K562 (cell line): ENCODE data around the gene ZW10. TPM values are rescaled to one million over a fixed set of nuclear protein-coding genes. Genes with fewer than 3 reads are reported as not detected.

Experiments used
- ATAC-seq: fragments of 200-7000 bp; cut with Tn5 transposase; 3 replicates; pipeline ENCODE4 v1.9.1; 2020; ENCODE audit warnings: moderate library complexity
- BruUV-seq: library from RNA; stranded (reverse); fragments of 400-500 nt; replicated peaks from 2 replicates; lab custom pipeline; 2021; lab: Mats Ljungman, UMichigan
- CTCF ChIA-PET: fragments of 300-600 bp; formaldehyde crosslinking; extraction: SDS; loops from one replicate; lab custom pipeline; 2021; ENCODE audit warnings: low intra/inter-chr PET ratio; lab: Yijun Ruan, JAX
- POLR2A ChIA-PET: fragments of 300-600, 350-650 bp; sonication (Branson Sonifier 250); formaldehyde crosslinking; extraction: SDS; loops from one replicate; lab custom pipeline; 2021; ENCODE audit warnings: antibody characterized with exemption, inconsistent platforms; lab: Yijun Ruan, JAX
- DNase-seq, 4 experiments: peaks; one replicate each; pipeline versions ENCODE4 v3.0.0 to v3.0.0-alpha.2; 2011 to 2018; ENCODE audit warnings: low spot score in 3 of 4, mixed read lengths in 3 of 4; ENCODE audit errors: extremely low read depth in 1 of 4
- FAIRE-seq: peaks from 2 replicates; lab custom pipeline; 2011; peaks lifted over from hg19 to GRCh38; lab: Jason Lieb, UNC
- H2AFZ ChIP-seq: 2 replicates; pipeline ENCODE4 v1.6.0; 2011; ENCODE audit warnings: low read depth, low read length, control low read depth, inconsistent platforms
- H3K27ac ChIP-seq: fragments of 200-600 bp; 3 replicates; pipeline ENCODE4 v1.8.0; 2011; ENCODE audit warnings: low read depth, mild to moderate bottlenecking, control low read depth, inconsistent platforms, low read length, moderate library complexity, mixed read lengths; ENCODE audit errors: extremely low read depth
- H3K27me3 ChIP-seq, 2 experiments: fragments of 300-600 bp in 1 of 2; 2 replicates in 1 of 2; 3 replicates in 1 of 2; pipeline versions ENCODE4 v1.6.0 to v1.8.0; 2011; ENCODE audit warnings: inconsistent platforms in 2 of 2, low read length in 2 of 2, mild to moderate bottlenecking in 1 of 2, mixed read lengths in 1 of 2, moderate library complexity in 1 of 2; ENCODE audit not compliant: control insufficient read depth in 2 of 2, insufficient read depth in 2 of 2
- H3K36me3 ChIP-seq: fragments of 300-600 bp; 3 replicates; pipeline ENCODE4 v1.8.0; 2011; ENCODE audit warnings: mild to moderate bottlenecking, low read length, inconsistent platforms; ENCODE audit not compliant: control insufficient read depth, insufficient read depth
- H3K4me1 ChIP-seq, 2 experiments: fragments of 200-600 bp in 1 of 2; replicated peaks in 1 of 2; 2 replicates in 1 of 2; 3 replicates in 1 of 2; pipeline versions ENCODE4 v1.5.1 to v1.8.0; 2011; ENCODE audit warnings: inconsistent platforms in 2 of 2, low read length in 2 of 2, mild to moderate bottlenecking in 1 of 2, mixed read lengths in 1 of 2, moderate library complexity in 1 of 2; ENCODE audit not compliant: control insufficient read depth in 2 of 2, insufficient read depth in 2 of 2
- H3K4me2 ChIP-seq: 2 replicates; pipeline ENCODE4 v1.6.1; 2011; ENCODE audit warnings: low read length, control low read depth, inconsistent platforms, mixed read lengths; ENCODE audit not compliant: insufficient read depth
- H3K4me3 ChIP-seq: fragments of 200-600 bp; sonication (generic), shearing (Covaris generic); 2 replicates; pipeline ENCODE4 v1.5.1; 2016; ENCODE audit warnings: control low read depth, inconsistent platforms
- H3K79me2 ChIP-seq: fragments of 200-600 bp; 3 replicates; pipeline ENCODE4 v1.8.0; 2011; ENCODE audit warnings: low read length, inconsistent platforms; ENCODE audit not compliant: control insufficient read depth, insufficient read depth
- H3K9ac ChIP-seq, 2 experiments: 2 replicates each; pipeline versions ENCODE4 v1.6.0 to v1.6.1; 2011; ENCODE audit warnings: low read depth in 2 of 2, low read length in 2 of 2, control low read depth in 1 of 2, inconsistent platforms in 1 of 2, mild to moderate bottlenecking in 1 of 2, mixed read lengths in 1 of 2; ENCODE audit not compliant: insufficient read depth in 1 of 2
- H3K9me1 ChIP-seq: one replicate; pipeline ENCODE4 v1.6.0; 2011; ENCODE audit warnings: inconsistent platforms, mild to moderate bottlenecking, low read length, moderate library complexity; ENCODE audit not compliant: control insufficient read depth, insufficient read depth
- H3K9me3 ChIP-seq: replicated peaks from 2 replicates; pipeline ENCODE4 v1.5.1; 2011; ENCODE audit warnings: low read depth, low read length, inconsistent platforms; ENCODE audit not compliant: control insufficient read depth, insufficient read depth
- H4K20me1 ChIP-seq: replicated peaks from 2 replicates; pipeline ENCODE4 v1.6.1; 2011; ENCODE audit warnings: low read length, inconsistent platforms, mixed read lengths; ENCODE audit not compliant: control insufficient read depth, insufficient read depth
- CBX1 ChIP-seq: sonication (generic); IDR thresholded peaks from 2 replicates; pipeline ENCODE4 v1.6.1; 2016; ENCODE audit warnings: antibody characterized with exemption, low read depth, mild to moderate bottlenecking
- KHSRP ChIP-seq: fragments of 450-650 bp; IDR thresholded peaks from 2 replicates; pipeline ENCODE4 v1.6.1; 2017
- PPARD ChIP-seq: fragments of 250-450 bp; sonication (Bioruptor Pico); IDR thresholded peaks from 2 replicates; pipeline ENCODE4 v1.8.0; 2022; ENCODE audit warnings: inconsistent platforms, mild to moderate bottlenecking, moderate library complexity
- RCOR1 ChIP-seq, 2 experiments: IDR thresholded peaks; 2 replicates each; pipeline ENCODE4 v1.6.1; 2012; ENCODE audit warnings: low read depth in 2 of 2, low read length in 2 of 2, borderline replicate concordance in 1 of 2, improper control_type of control experiment in 1 of 2
- SMARCA4 ChIP-seq: fragments of 450-650 bp; IDR thresholded peaks from 2 replicates; pipeline ENCODE4 v1.6.1; 2016
- SOX6 ChIP-seq: fragments of 450-650 bp; IDR thresholded peaks from 2 replicates; pipeline ENCODE4 v1.6.1; 2014; ENCODE audit warnings: mild to moderate bottlenecking
- ZNF133 ChIP-seq: fragments of 250-450 bp; sonication (Bioruptor Pico); IDR thresholded peaks from 2 replicates; pipeline ENCODE4 v1.4.0; 2020; ENCODE audit warnings: mild to moderate bottlenecking
- ZNF217 ChIP-seq: sonication (generic); formaldehyde crosslinking; IDR thresholded peaks from 2 replicates; pipeline ENCODE4 v1.8.0; 2022; ENCODE audit warnings: mild to moderate bottlenecking, missing genetic modification reagents
- ZNF707 ChIP-seq: fragments of 250-450 bp; sonication (Bioruptor Pico); conservative IDR thresholded peaks from 2 replicates; pipeline ENCODE4 v1.8.0; 2022; ENCODE audit warnings: inconsistent platforms, mild to moderate bottlenecking, moderate library complexity
- WGBS: fragments of 100-300 bp; shearing (Covaris generic); methylation state at CpG from one replicate; pipeline ENCODE4 v1.1.6; 2016; ENCODE audit warnings: low coverage, mixed read lengths; ENCODE audit not compliant: insufficient coverage; ENCODE audit errors: missing lambda C conversion rate; 5-methylcytosine and 5-hydroxymethylcytosine counted together
- in situ Hi-C: fragments of 300-500 bp; cut with MboI; formaldehyde crosslinking; loops from 4 replicates; pipeline ENCODE4 v1.15.0; 2018; ENCODE audit warnings: inconsistent platforms, mixed read lengths
- intact Hi-C: fragments of 100-400 bp; cut with micrococcal nuclease; formaldehyde crosslinking; loops from 2 replicates; pipeline ENCODE4 v1.14.2; 2022
- polyA plus RNA-seq, 8 experiments: library from polyadenylated mRNA; depleted of rRNA in 4 of 8; stranded (reverse) in 5 of 8; unstranded in 3 of 8; fragments of >200 nt; fragmentation: Nextera tagmentation in 2 of 8; fragmentation: Illumina TruSeq in 1 of 8; extraction: Ambion mirVana in 2 of 8; extraction: Trizol in 1 of 8; gene quantifications; 2 replicates each; pipeline versions ENCODE4 v1.2.1 to v1.2.3, GENCODE V29; 2011 to 2014; ENCODE audit warnings: inconsistent platforms in 1 of 8, missing spikeins in 1 of 8
- total RNA-seq, 7 experiments: library from RNA; depleted of rRNA in 6 of 7; stranded (reverse); fragments of >200 nt in 6 of 7; fragmentation: Illumina TruSeq in 2 of 7; extraction: Trizol in 2 of 7; gene quantifications; 2 replicates each; pipeline versions ENCODE4 v1.2.1 to v1.2.3, GENCODE V29; 2011 to 2021; ENCODE audit warnings: low replicate concordance in 1 of 7
- TF ChIP-seq, protein P1 (sequence below), 2 experiments: fragments of 450-650 bp; conservative IDR thresholded peaks; 2 replicates each; pipeline ENCODE4 v1.6.1; 2017; ENCODE audit warnings: mild to moderate bottlenecking in 2 of 2, moderate library complexity in 2 of 2
- TF ChIP-seq, protein P2 (sequence below): fragments of 450-650 bp; IDR thresholded peaks from 2 replicates; pipeline ENCODE4 v1.6.1; 2018; ENCODE audit not compliant: partially characterized antibody
- TF ChIP-seq, protein P3 (sequence below): fragments of 450-650 bp; IDR thresholded peaks from 2 replicates; pipeline ENCODE4 v1.7.1; 2018; ENCODE audit warnings: mild to moderate bottlenecking, low read depth; ENCODE audit not compliant: partially characterized antibody
- TF ChIP-seq, protein P4 (sequence below): fragments of 450-650 bp; IDR thresholded peaks from 2 replicates; pipeline ENCODE4 v1.6.1; 2018; ENCODE audit warnings: mild to moderate bottlenecking, low read depth; ENCODE audit not compliant: partially characterized antibody

ZW10 gene
- total and polyA plus RNA-seq, 9 of the 15 experiments (the other 6 are each of a cell fraction or from before 2014, with no cell fraction given): 9.4 to 37.7 (median 25.0) TPM

DNA sequence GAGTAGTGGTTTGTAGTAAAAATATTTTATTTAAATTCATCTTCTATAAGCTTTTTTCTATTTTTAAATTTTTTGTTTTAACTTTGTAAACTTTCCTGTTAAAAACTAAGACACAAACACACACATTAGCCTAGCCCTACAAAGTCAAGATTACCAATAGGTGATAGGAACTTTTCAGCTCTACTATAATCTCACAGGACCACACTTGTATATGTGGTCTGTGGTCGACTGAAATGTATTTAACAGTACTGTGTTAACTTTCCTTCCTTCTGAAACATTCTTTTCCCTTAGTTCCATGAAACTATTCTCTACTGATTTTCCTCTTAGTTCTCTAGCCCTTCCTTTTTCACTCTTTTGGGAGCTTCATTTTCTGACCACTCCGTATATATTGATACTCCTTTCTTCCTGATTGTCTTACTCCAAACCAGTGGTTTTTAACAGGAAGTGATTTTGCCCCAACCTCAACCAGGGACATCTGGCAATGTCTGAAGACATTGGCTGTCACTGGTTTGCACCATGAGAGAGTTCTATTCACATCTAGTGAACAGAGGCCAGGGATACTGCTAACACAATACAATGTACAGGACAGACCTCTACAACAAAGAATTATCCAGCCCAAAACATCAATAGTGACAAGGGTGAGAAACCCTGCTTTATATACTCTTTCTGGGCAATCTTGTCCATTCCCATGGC is 8.8 kb downstream of the ZW10 start:
- FAIRE-seq (no peak), DNase-seq (no peak), ATAC-seq (no peak)
- H3K9me1 ChIP-seq: no peaks in the 10 kb centered on the region
- intact Hi-C loops (no loop called here), in situ Hi-C loops (no loop called here)
- peaks cover 7% of the 10 kb centered on the region; the same call in 1 of the 3 replicates for H3K79me2 ChIP-seq
- no peak overlapping the region for H3K4me3 ChIP-seq
- no TSS peak for BruUV-seq
- no peak overlapping the region for H3K9ac ChIP-seq
- H3K27ac ChIP-seq: no peak overlapping the region
- H3K4me1 ChIP-seq: no peaks in the 10 kb centered on the region
- no peaks in the 10 kb centered on the region for H4K20me1 ChIP-seq
- peaks cover 64% of the 10 kb centered on the region for H3K36me3 ChIP-seq
- H3K9me3 ChIP-seq: no peaks in the 10 kb centered on the region
- POLR2A ChIA-PET: interaction anchor here (0.8 to 1.3 kb wide), 3 partner anchors 9 to 1574 kb away, joined by 3 to 5 read pairs (median 3); partner anchors contain the start of gene ZW10
- no peak overlapping the region for H3K4me2 ChIP-seq
- H2AFZ ChIP-seq: no peak overlapping the region
- H3K27me3 ChIP-seq: no peaks in the 10 kb centered on the region
- CTCF ChIA-PET: no interaction called here
- 65% methylated on average over 2 of the region's 2 CpGs for WGBS
- TF ChIP-seq, protein P1, sequence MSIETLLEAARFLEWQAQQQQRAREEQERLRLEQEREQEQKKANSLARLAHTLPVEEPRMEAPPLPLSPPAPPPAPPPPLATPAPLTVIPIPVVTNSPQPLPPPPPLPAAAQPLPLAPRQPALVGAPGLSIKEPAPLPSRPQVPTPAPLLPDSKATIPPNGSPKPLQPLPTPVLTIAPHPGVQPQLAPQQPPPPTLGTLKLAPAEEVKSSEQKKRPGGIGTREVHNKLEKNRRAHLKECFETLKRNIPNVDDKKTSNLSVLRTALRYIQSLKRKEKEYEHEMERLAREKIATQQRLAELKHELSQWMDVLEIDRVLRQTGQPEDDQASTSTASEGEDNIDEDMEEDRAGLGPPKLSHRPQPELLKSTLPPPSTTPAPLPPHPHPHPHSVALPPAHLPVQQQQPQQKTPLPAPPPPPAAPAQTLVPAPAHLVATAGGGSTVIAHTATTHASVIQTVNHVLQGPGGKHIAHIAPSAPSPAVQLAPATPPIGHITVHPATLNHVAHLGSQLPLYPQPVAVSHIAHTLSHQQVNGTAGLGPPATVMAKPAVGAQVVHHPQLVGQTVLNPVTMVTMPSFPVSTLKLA (conservative IDR thresholded peaks at IDR 0.05): no peak
- TF ChIP-seq, protein P2, sequence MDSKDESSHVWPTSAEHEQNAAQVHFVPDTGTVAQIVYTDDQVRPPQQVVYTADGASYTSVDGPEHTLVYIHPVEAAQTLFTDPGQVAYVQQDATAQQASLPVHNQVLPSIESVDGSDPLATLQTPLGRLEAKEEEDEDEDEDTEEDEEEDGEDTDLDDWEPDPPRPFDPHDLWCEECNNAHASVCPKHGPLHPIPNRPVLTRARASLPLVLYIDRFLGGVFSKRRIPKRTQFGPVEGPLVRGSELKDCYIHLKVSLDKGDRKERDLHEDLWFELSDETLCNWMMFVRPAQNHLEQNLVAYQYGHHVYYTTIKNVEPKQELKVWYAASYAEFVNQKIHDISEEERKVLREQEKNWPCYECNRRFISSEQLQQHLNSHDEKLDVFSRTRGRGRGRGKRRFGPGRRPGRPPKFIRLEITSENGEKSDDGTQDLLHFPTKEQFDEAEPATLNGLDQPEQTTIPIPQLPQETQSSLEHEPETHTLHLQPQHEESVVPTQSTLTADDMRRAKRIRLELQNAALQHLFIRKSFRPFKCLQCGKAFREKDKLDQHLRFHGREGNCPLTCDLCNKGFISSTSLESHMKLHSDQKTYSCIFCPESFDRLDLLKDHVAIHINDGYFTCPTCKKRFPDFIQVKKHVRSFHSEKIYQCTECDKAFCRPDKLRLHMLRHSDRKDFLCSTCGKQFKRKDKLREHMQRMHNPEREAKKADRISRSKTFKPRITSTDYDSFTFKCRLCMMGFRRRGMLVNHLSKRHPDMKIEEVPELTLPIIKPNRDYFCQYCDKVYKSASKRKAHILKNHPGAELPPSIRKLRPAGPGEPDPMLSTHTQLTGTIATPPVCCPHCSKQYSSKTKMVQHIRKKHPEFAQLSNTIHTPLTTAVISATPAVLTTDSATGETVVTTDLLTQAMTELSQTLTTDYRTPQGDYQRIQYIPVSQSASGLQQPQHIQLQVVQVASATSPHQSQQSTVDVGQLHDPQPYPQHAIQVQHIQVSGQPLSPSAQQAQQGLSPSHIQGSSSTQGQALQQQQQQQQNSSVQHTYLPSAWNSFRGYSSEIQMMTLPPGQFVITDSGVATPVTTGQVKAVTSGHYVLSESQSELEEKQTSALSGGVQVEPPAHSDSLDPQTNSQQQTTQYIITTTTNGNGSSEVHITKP: no peak
- TF ChIP-seq CBX1 (no peak), ZNF707 (no peak), RCOR1 (IDR thresholded peaks at IDR 0.05; ENCODE audit: borderline replicate concordance in 1 of 2, low read depth in 2 of 2, low read length in 2 of 2) (no peak), PPARD (CRISPR knock-in tag) (no peak), KHSRP (no peak), SMARCA4 (no peak), SOX6 (no peak), ZNF133 (CRISPR knock-in tag) (no peak), ZNF217 (CRISPR knock-in tag) (no peak)
- TF ChIP-seq, protein P3, sequence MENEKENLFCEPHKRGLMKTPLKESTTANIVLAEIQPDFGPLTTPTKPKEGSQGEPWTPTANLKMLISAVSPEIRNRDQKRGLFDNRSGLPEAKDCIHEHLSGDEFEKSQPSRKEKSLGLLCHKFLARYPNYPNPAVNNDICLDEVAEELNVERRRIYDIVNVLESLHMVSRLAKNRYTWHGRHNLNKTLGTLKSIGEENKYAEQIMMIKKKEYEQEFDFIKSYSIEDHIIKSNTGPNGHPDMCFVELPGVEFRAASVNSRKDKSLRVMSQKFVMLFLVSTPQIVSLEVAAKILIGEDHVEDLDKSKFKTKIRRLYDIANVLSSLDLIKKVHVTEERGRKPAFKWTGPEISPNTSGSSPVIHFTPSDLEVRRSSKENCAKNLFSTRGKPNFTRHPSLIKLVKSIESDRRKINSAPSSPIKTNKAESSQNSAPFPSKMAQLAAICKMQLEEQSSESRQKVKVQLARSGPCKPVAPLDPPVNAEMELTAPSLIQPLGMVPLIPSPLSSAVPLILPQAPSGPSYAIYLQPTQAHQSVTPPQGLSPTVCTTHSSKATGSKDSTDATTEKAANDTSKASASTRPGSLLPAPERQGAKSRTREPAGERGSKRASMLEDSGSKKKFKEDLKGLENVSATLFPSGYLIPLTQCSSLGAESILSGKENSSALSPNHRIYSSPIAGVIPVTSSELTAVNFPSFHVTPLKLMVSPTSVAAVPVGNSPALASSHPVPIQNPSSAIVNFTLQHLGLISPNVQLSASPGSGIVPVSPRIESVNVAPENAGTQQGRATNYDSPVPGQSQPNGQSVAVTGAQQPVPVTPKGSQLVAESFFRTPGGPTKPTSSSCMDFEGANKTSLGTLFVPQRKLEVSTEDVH: no peak
- TF ChIP-seq, protein P4, sequence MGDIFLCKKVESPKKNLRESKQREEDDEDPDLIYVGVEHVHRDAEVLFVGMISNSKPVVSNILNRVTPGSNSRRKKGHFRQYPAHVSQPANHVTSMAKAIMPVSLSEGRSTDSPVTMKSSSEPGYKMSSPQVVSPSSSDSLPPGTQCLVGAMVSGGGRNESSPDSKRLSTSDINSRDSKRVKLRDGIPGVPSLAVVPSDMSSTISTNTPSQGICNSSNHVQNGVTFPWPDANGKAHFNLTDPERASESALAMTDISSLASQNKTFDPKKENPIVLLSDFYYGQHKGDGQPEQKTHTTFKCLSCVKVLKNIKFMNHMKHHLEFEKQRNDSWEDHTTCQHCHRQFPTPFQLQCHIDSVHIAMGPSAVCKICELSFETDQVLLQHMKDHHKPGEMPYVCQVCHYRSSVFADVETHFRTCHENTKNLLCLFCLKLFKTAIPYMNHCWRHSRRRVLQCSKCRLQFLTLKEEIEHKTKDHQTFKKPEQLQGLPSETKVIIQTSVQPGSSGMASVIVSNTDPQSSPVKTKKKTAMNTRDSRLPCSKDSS: no peak
